K562 (cell line): ENCODE data around the gene WWP2. TPM values are rescaled to one million over a fixed set of nuclear protein-coding genes. Genes with fewer than 3 reads are reported as not detected.
"Not testable (repeated sequence)": the region's sequence is repeated elsewhere in the genome, so short reads cannot be mapped to it uniquely, and the experiment has no call there.

ENCODE experiments used
- ATAC-seq: fragments of 200-7000 bp; cut with Tn5 transposase; 3 replicates; pipeline ENCODE4 v1.9.1; 2020; ENCODE audit warnings: moderate library complexity
- BruUV-seq: library from RNA; stranded (reverse); fragments of 400-500 nt; replicated peaks from 2 replicates; lab custom pipeline; 2021; lab: Mats Ljungman, UMichigan
- CTCF ChIA-PET: fragments of 300-600 bp; formaldehyde crosslinking; extraction: SDS; loops from one replicate; lab custom pipeline; 2021; ENCODE audit warnings: low intra/inter-chr PET ratio; lab: Yijun Ruan, JAX
- POLR2A ChIA-PET: fragments of 300-600, 350-650 bp; sonication (Branson Sonifier 250); formaldehyde crosslinking; extraction: SDS; loops from one replicate; lab custom pipeline; 2021; ENCODE audit warnings: antibody characterized with exemption, inconsistent platforms; lab: Yijun Ruan, JAX
- DNase-seq, 4 experiments: peaks; one replicate each; pipeline versions ENCODE4 v3.0.0 to v3.0.0-alpha.2; 2011 to 2018; ENCODE audit warnings: low spot score in 3 of 4, mixed read lengths in 3 of 4; ENCODE audit errors: extremely low read depth in 1 of 4
- FAIRE-seq: peaks from 2 replicates; lab custom pipeline; 2011; peaks lifted over from hg19 to GRCh38; lab: Jason Lieb, UNC
- H2AFZ ChIP-seq: 2 replicates; pipeline ENCODE4 v1.6.0; 2011; ENCODE audit warnings: low read depth, low read length, control low read depth, inconsistent platforms
- H3K27ac ChIP-seq: fragments of 200-600 bp; 3 replicates; pipeline ENCODE4 v1.8.0; 2011; ENCODE audit warnings: low read depth, mild to moderate bottlenecking, control low read depth, inconsistent platforms, low read length, moderate library complexity, mixed read lengths; ENCODE audit errors: extremely low read depth
- H3K27me3 ChIP-seq, 2 experiments: fragments of 300-600 bp in 1 of 2; 2 replicates in 1 of 2; 3 replicates in 1 of 2; pipeline versions ENCODE4 v1.6.0 to v1.8.0; 2011; ENCODE audit warnings: inconsistent platforms in 2 of 2, low read length in 2 of 2, mild to moderate bottlenecking in 1 of 2, mixed read lengths in 1 of 2, moderate library complexity in 1 of 2; ENCODE audit not compliant: control insufficient read depth in 2 of 2, insufficient read depth in 2 of 2
- H3K36me3 ChIP-seq: fragments of 300-600 bp; 3 replicates; pipeline ENCODE4 v1.8.0; 2011; ENCODE audit warnings: mild to moderate bottlenecking, low read length, inconsistent platforms; ENCODE audit not compliant: control insufficient read depth, insufficient read depth
- H3K4me1 ChIP-seq, 2 experiments: fragments of 200-600 bp in 1 of 2; replicated peaks in 1 of 2; 2 replicates in 1 of 2; 3 replicates in 1 of 2; pipeline versions ENCODE4 v1.5.1 to v1.8.0; 2011; ENCODE audit warnings: inconsistent platforms in 2 of 2, low read length in 2 of 2, mild to moderate bottlenecking in 1 of 2, mixed read lengths in 1 of 2, moderate library complexity in 1 of 2; ENCODE audit not compliant: control insufficient read depth in 2 of 2, insufficient read depth in 2 of 2
- H3K4me2 ChIP-seq: 2 replicates; pipeline ENCODE4 v1.6.1; 2011; ENCODE audit warnings: low read length, control low read depth, inconsistent platforms, mixed read lengths; ENCODE audit not compliant: insufficient read depth
- H3K4me3 ChIP-seq: fragments of 200-600 bp; sonication (generic), shearing (Covaris generic); 2 replicates; pipeline ENCODE4 v1.5.1; 2016; ENCODE audit warnings: control low read depth, inconsistent platforms
- H3K79me2 ChIP-seq: fragments of 200-600 bp; 3 replicates; pipeline ENCODE4 v1.8.0; 2011; ENCODE audit warnings: low read length, inconsistent platforms; ENCODE audit not compliant: control insufficient read depth, insufficient read depth
- H3K9ac ChIP-seq, 2 experiments: 2 replicates each; pipeline versions ENCODE4 v1.6.0 to v1.6.1; 2011; ENCODE audit warnings: low read depth in 2 of 2, low read length in 2 of 2, control low read depth in 1 of 2, inconsistent platforms in 1 of 2, mild to moderate bottlenecking in 1 of 2, mixed read lengths in 1 of 2; ENCODE audit not compliant: insufficient read depth in 1 of 2
- H3K9me1 ChIP-seq: one replicate; pipeline ENCODE4 v1.6.0; 2011; ENCODE audit warnings: inconsistent platforms, mild to moderate bottlenecking, low read length, moderate library complexity; ENCODE audit not compliant: control insufficient read depth, insufficient read depth
- H3K9me3 ChIP-seq: replicated peaks from 2 replicates; pipeline ENCODE4 v1.5.1; 2011; ENCODE audit warnings: low read depth, low read length, inconsistent platforms; ENCODE audit not compliant: control insufficient read depth, insufficient read depth
- H4K20me1 ChIP-seq: replicated peaks from 2 replicates; pipeline ENCODE4 v1.6.1; 2011; ENCODE audit warnings: low read length, inconsistent platforms, mixed read lengths; ENCODE audit not compliant: control insufficient read depth, insufficient read depth
- BCOR ChIP-seq: fragments of 450-650 bp; IDR thresholded peaks from 2 replicates; pipeline ENCODE4 v1.6.1; 2016
- CTBP1 ChIP-seq: fragments of 450-650 bp; IDR thresholded peaks from 2 replicates; pipeline ENCODE4 v1.6.1; 2016; ENCODE audit warnings: borderline replicate concordance
- HNRNPK ChIP-seq: fragments of 200-400 bp; formaldehyde crosslinking; IDR thresholded peaks from one replicate; pipeline ENCODE4 v1.6.1; 2018; ENCODE audit warnings: mild to moderate bottlenecking, low read depth, low read length; ENCODE audit not compliant: poor library complexity, severe bottlenecking
- PCBP1 ChIP-seq: fragments of 200-400 bp; formaldehyde crosslinking; IDR thresholded peaks from 2 replicates; pipeline ENCODE4 v1.6.1; 2018; ENCODE audit warnings: mild to moderate bottlenecking, low read depth, low read length; ENCODE audit not compliant: poor library complexity, severe bottlenecking
- TCF3 ChIP-seq: sonication (generic); formaldehyde crosslinking; IDR thresholded peaks from 2 replicates; pipeline ENCODE4 v1.4.0; 2020; ENCODE audit warnings: mild to moderate bottlenecking, missing genetic modification reagents
- ZNF121 ChIP-seq: sonication (generic); formaldehyde crosslinking; conservative IDR thresholded peaks from 2 replicates; pipeline ENCODE4 v1.8.0; 2022; ENCODE audit warnings: missing genetic modification reagents
- WGBS: fragments of 100-300 bp; shearing (Covaris generic); methylation state at CpG from one replicate; pipeline ENCODE4 v1.1.6; 2016; ENCODE audit warnings: low coverage, mixed read lengths; ENCODE audit not compliant: insufficient coverage; ENCODE audit errors: missing lambda C conversion rate; 5-methylcytosine and 5-hydroxymethylcytosine counted together
- in situ Hi-C: fragments of 300-500 bp; cut with MboI; formaldehyde crosslinking; loops from 4 replicates; pipeline ENCODE4 v1.15.0; 2018; ENCODE audit warnings: inconsistent platforms, mixed read lengths
- intact Hi-C: fragments of 100-400 bp; cut with micrococcal nuclease; formaldehyde crosslinking; loops from 2 replicates; pipeline ENCODE4 v1.14.2; 2022
- polyA plus RNA-seq, 8 experiments: library from polyadenylated mRNA; depleted of rRNA in 4 of 8; stranded (reverse) in 5 of 8; unstranded in 3 of 8; fragments of >200 nt; fragmentation: Nextera tagmentation in 2 of 8; fragmentation: Illumina TruSeq in 1 of 8; extraction: Ambion mirVana in 2 of 8; extraction: Trizol in 1 of 8; gene quantifications; 2 replicates each; pipeline versions ENCODE4 v1.2.1 to v1.2.3, GENCODE V29; 2011 to 2014; ENCODE audit warnings: inconsistent platforms in 1 of 8, missing spikeins in 1 of 8
- total RNA-seq, 7 experiments: library from RNA; depleted of rRNA in 6 of 7; stranded (reverse); fragments of >200 nt in 6 of 7; fragmentation: Illumina TruSeq in 2 of 7; extraction: Trizol in 2 of 7; gene quantifications; 2 replicates each; pipeline versions ENCODE4 v1.2.1 to v1.2.3, GENCODE V29; 2011 to 2021; ENCODE audit warnings: low replicate concordance in 1 of 7
- TF ChIP-seq, protein P1 (sequence below): sonication (generic); formaldehyde crosslinking; IDR thresholded peaks from 2 replicates; pipeline ENCODE4 v1.8.1; 2023; ENCODE audit warnings: mild to moderate bottlenecking, missing genetic modification reagents, moderate library complexity
- TF ChIP-seq, protein P2 (sequence below): fragments of 450-650 bp; IDR thresholded peaks from 2 replicates; pipeline ENCODE4 v1.6.1; 2016; ENCODE audit warnings: low read depth, mild to moderate bottlenecking, moderate library complexity

WWP2 gene
- total and polyA plus RNA-seq, 9 of the 15 experiments (the other 6 are each of a cell fraction or from before 2014, with no cell fraction given), result 1.9 to 34.4 (median 14.6) TPM

DNA sequence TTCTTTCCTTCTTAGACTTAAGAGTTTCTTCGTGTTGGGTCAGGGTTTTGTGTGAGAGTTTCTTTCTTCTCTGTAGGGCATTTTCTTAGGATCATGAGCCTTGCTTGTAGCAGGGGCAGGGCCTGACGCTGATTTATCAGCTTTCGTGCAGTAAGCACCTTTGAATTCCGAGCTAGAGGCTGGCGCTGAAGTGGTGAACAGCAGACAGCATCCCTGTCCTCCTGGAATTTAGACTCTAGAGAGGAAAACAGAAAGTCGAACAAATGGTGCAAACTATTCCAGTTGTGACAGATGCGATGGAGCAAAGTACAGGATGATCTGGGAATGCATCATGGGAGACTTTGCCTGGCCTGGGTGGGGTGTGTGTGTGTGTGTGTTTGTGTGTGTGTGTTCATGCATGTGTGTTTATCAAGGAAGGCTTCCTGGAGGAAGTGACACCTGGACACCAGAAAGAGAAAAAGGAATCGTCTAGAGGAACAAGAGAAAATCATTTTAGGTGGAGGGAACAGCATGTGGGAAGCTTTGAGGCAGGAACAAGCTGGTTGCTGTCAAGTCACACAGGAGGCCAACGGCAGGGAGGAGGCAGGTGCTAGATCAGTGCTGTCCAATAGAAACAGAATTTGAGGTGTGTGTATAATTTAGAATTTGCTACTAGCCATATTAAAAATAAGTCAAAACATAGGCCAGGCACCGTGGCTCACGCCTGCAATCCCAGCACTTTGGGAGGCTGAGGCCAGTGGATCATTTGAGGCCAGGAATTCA lies 60.2 kb downstream of the WWP2 start (continued):
- TF ChIP-seq, protein P1, sequence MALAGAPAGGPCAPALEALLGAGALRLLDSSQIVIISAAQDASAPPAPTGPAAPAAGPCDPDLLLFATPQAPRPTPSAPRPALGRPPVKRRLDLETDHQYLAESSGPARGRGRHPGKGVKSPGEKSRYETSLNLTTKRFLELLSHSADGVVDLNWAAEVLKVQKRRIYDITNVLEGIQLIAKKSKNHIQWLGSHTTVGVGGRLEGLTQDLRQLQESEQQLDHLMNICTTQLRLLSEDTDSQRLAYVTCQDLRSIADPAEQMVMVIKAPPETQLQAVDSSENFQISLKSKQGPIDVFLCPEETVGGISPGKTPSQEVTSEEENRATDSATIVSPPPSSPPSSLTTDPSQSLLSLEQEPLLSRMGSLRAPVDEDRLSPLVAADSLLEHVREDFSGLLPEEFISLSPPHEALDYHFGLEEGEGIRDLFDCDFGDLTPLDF, result no peak
- TF ChIP-seq TCF3 (CRISPR knock-in tag) (no peak), ZNF121 (no peak), BCOR (peak; percentile 63)
- TF ChIP-seq, protein P2, sequence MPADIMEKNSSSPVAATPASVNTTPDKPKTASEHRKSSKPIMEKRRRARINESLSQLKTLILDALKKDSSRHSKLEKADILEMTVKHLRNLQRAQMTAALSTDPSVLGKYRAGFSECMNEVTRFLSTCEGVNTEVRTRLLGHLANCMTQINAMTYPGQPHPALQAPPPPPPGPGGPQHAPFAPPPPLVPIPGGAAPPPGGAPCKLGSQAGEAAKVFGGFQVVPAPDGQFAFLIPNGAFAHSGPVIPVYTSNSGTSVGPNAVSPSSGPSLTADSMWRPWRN, result no peak

DNA sequence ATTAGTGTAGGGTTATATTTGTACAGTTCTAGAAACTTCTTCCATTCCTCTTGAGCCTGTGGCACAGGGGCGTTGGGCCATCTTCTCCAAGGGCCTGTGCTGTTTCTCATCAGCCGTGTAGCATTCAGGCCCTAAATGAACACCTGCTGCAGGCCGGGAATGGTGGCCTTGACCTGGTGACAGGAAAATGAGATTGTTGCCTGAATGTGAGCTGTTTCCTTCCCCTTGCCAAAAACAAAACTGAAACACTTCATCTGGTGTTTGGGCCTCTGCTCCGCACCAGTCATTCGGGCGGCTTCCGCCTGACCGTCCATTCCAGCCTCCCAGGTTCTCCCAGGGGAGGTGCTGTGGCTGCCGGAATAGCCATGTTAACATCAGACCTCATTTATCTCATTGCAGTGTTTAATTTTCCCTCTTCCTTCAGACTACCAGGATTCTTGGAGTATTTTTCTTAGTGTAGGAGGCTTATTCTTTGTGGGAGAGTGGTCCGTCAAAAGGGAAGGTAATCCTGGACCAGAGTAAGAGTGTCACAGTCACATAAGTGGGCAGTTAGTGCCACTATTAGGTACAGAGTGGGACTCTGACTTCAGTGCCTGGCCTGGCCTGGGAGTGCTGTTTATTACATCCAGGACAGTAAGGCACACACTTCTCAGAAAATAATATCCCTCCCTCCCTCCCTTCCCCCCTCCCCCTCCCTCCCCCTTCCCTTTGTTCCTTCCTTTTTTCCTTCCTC lies 61.9 kb downstream of the WWP2 start:
- Histone ChIP-seq H3K9me1 (no peaks in the 10 kb centered on the region), H3K9me3 (no peaks in the 10 kb centered on the region), H3K4me2 (no peak overlapping the region), H3K4me1 (no peaks in the 10 kb centered on the region; a peak in 1 of 5 replicates), H2AFZ (no peak overlapping the region), H3K27me3 (no peaks in the 10 kb centered on the region), H3K36me3 (no peaks in the 10 kb centered on the region), H4K20me1 (no peaks in the 10 kb centered on the region), H3K27ac (no peak overlapping the region), H3K4me3 (no peak overlapping the region), H3K9ac (no peak overlapping the region; a peak in 1 of 4 replicates), H3K79me2 (no peaks in the 10 kb centered on the region)
- DNase-seq (no peak), FAIRE-seq (no peak), ATAC-seq (no peak)
- intact Hi-C loops, result no loop called here
- 87% methylated on average over 9 of the region's 10 CpGs for WGBS
- TF ChIP-seq PCBP1, result peak; percentile 58
- TF ChIP-seq CTBP1, result no peak
- TF ChIP-seq HNRNPK, result peak; percentile 28
- ChIA-PET CTCF (no interaction called here), POLR2A (no interaction called here)
- BruUV-seq, result no TSS peak
- in situ Hi-C loops, result no loop called here

DNA sequence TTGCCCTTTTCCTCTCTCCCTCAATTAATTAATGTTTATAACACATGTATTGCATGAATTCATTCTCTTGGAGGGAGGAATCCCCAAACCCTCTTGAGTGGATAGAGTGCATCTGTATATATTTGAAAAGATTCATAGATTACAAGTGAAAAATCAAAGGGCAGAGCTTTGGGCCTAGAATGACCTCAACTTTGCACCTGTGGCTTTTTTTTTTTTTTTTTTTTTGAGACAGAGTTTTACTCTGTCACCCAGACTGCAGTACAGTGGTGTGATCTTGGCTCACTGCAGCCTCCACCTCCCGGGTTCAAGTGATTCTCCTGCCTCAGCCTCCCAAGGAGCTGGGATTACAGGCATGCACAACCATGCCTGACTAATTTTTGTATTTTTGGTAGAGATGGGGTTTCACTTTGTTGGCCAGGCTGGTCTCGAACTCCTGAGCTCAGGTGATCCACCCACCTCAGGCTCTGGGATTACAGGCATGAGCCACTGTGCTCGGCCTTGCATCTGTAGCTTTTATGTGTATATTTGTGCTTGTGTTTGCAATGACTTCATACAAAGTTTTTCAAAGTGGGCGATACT lies 62.5 kb downstream of the WWP2 start:
- H3K9me1 ChIP-seq, in situ Hi-C loops, H3K9me3 ChIP-seq, H3K9ac ChIP-seq, H3K4me1 ChIP-seq, H3K36me3 ChIP-seq, CTCF ChIA-PET, BruUV-seq, H3K4me2 ChIP-seq, H3K79me2 ChIP-seq, H3K4me3 ChIP-seq, H2AFZ ChIP-seq, DNase-seq, H3K27me3 ChIP-seq, H4K20me1 ChIP-seq, H3K27ac ChIP-seq, intact Hi-C loops, ATAC-seq, FAIRE-seq: not testable (repeated sequence)
- 85% methylated on average over 3 of the region's 4 CpGs for WGBS
- POLR2A ChIA-PET, result interaction anchor here (1.6 kb wide), 1 partner anchor 13 kb away, joined by 3 read pairs; no protein-coding TSS in a partner anchor
